MM.1S (cell line): ENCODE measurements around the gene CXCL3.

Experiments
- DNase-seq: peaks from one replicate; pipeline ENCODE4 v3.0.0-alpha.2; 2015
- H2AFZ ChIP-seq: fragments of 300-600 bp; sonication (generic); 2 replicates; pipeline ENCODE4 v1.6.0; 2016; ENCODE audit warnings: antibody characterized with exemption, low read length
- H3F3A ChIP-seq: fragments of 300-600 bp; sonication (generic); 2 replicates; pipeline ENCODE4 v1.6.1; 2016; ENCODE audit warnings: mild to moderate bottlenecking, antibody characterized with exemption, low read length, moderate library complexity, mixed read lengths; ENCODE audit not compliant: insufficient read depth
- H3K27ac ChIP-seq: fragments of 300-600 bp; sonication (generic); 2 replicates; pipeline ENCODE4 v1.5.1; 2016; ENCODE audit warnings: mild to moderate bottlenecking, low read length
- H3K27me3 ChIP-seq: fragments of 300-600 bp; sonication (generic); replicated peaks from 2 replicates; pipeline ENCODE4 v1.6.0; 2016; ENCODE audit warnings: low read length; ENCODE audit not compliant: insufficient read depth
- H3K36me3 ChIP-seq: fragments of 300-600 bp; sonication (generic); replicated peaks from 2 replicates; pipeline ENCODE4 v1.6.1; 2016; ENCODE audit warnings: mild to moderate bottlenecking, low read length, mixed read lengths; ENCODE audit not compliant: insufficient read depth
- H3K4me1 ChIP-seq: fragments of 300-600 bp; sonication (generic); 2 replicates; pipeline ENCODE4 v1.6.1; 2016; ENCODE audit warnings: low read length, mixed read lengths
- H3K4me2 ChIP-seq: fragments of 300-600 bp; sonication (generic); 2 replicates; pipeline ENCODE4 v1.6.0; 2016; ENCODE audit warnings: low read depth, low read length
- H3K4me3 ChIP-seq: fragments of 300-600 bp; sonication (generic); 2 replicates; pipeline ENCODE4 v1.5.1; 2016; ENCODE audit warnings: low read length, mixed read lengths
- H3K79me2 ChIP-seq: fragments of 300-600 bp; sonication (generic); 2 replicates; pipeline ENCODE4 v1.6.1; 2016; ENCODE audit warnings: mixed run types, low read length, mixed read lengths
- H3K9ac ChIP-seq: fragments of 300-600 bp; sonication (generic); 2 replicates; pipeline ENCODE4 v1.6.1; 2016; ENCODE audit warnings: low read length, mixed read lengths
- H3K9me2 ChIP-seq: fragments of 300-600 bp; sonication (generic); replicated peaks from 2 replicates; pipeline ENCODE4 v1.6.1; 2016; ENCODE audit warnings: mild to moderate bottlenecking, low read length, mixed read lengths; ENCODE audit not compliant: insufficient read depth
- H3K9me3 ChIP-seq: fragments of 300-600 bp; sonication (generic); replicated peaks from 2 replicates; pipeline ENCODE4 v1.6.1; 2016; ENCODE audit warnings: mild to moderate bottlenecking, low read length, mixed read lengths; ENCODE audit not compliant: insufficient read depth
- H4K20me1 ChIP-seq: fragments of 300-600 bp; sonication (generic); 2 replicates; pipeline ENCODE4 v1.6.1; 2016; ENCODE audit warnings: mild to moderate bottlenecking, low read length, moderate library complexity, mixed read lengths; ENCODE audit not compliant: insufficient read depth
- EZH2 ChIP-seq: fragments of 300-600 bp; sonication (generic); optimal IDR thresholded peaks from 2 replicates; pipeline ENCODE3; 2017; ENCODE audit warnings: low read depth, mild to moderate bottlenecking, antibody characterized with exemption, low read length, mixed read lengths
- EZH2phosphoT487 ChIP-seq: fragments of 300-600 bp; sonication (generic); IDR thresholded peaks from 2 replicates; pipeline ENCODE4 v1.6.1; 2018; ENCODE audit warnings: antibody characterized with exemption, low read length
- TF ChIP-seq, protein P1 (sequence below): fragments of 300-600 bp; sonication (generic); IDR thresholded peaks from 2 replicates; pipeline ENCODE4 v1.5.1; 2016; ENCODE audit warnings: antibody characterized with exemption, low read length, mixed read lengths

Gene CXCL3

DNA sequence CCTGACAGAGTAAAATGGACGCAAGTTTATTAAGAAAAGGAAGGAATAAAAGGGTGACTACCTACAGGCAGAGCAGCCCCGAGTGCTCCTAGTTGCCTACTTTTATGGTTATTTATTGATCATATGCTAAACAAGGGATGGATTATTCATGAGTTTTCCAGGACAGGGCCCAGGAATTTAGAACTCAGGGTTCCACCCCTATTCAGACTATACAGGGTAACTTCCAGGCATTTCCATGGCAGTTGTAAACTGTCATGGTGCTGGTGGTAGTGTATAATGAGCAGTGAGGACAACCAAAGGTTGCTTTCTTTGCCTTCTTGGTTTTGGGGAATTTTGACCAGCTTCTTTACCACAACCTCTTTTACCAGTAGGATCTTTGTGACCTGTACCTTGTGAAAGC is 27.7 kb upstream of the CXCL3 start:
- no peak overlapping the region for H2AFZ ChIP-seq
- no peaks in the 10 kb centered on the region for H3K27me3 ChIP-seq
- TF ChIP-seq EZH2phosphoT487: no peak
- TF ChIP-seq EZH2: no peak
- TF ChIP-seq, protein P1, sequence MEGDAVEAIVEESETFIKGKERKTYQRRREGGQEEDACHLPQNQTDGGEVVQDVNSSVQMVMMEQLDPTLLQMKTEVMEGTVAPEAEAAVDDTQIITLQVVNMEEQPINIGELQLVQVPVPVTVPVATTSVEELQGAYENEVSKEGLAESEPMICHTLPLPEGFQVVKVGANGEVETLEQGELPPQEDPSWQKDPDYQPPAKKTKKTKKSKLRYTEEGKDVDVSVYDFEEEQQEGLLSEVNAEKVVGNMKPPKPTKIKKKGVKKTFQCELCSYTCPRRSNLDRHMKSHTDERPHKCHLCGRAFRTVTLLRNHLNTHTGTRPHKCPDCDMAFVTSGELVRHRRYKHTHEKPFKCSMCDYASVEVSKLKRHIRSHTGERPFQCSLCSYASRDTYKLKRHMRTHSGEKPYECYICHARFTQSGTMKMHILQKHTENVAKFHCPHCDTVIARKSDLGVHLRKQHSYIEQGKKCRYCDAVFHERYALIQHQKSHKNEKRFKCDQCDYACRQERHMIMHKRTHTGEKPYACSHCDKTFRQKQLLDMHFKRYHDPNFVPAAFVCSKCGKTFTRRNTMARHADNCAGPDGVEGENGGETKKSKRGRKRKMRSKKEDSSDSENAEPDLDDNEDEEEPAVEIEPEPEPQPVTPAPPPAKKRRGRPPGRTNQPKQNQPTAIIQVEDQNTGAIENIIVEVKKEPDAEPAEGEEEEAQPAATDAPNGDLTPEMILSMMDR: no peak
- no peak overlapping the region for H3K4me3 ChIP-seq
- no peak overlapping the region for H3K9ac ChIP-seq
- H3K9me2 ChIP-seq: no peaks in the 10 kb centered on the region
- H3K36me3 ChIP-seq: no peaks in the 10 kb centered on the region
- H4K20me1 ChIP-seq: no peaks in the 10 kb centered on the region
- H3K79me2 ChIP-seq: no peaks in the 10 kb centered on the region
- H3K4me2 ChIP-seq: no peak overlapping the region
- H3K4me1 ChIP-seq: no peaks in the 10 kb centered on the region
- H3F3A ChIP-seq: no peaks in the 10 kb centered on the region
- H3K27ac ChIP-seq: no peak overlapping the region
- DNase-seq: no peak
- H3K9me3 ChIP-seq: no peaks in the 10 kb centered on the region

DNA sequence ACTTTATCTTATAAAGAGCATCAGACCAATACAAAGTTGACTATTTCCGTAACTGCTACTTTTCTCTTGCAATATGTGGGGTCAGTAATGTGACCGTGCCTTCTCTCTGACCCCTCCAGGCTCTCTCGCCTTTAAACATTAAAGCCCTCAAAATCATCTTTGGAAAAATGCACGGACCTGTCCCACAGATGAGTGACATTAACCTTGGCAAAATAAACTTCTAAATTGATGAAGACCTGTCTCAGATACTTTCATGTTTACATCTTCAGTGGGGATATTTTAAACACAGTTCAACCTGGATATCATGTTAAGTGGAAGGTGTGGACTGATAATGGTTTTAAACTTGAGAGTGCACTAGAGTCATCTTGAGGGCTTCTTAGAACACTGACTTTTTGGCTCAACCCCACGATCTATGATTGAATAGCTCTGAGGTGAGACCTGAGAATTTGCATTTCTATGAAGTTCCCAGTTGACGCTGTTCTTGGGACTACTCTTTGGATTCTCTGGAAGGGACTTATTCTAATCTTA is 26.7 kb upstream of the CXCL3 start:
- H3K36me3 ChIP-seq: no peaks in the 10 kb centered on the region
- H3K4me2 ChIP-seq: no peak overlapping the region
- H3K27me3 ChIP-seq: no peaks in the 10 kb centered on the region
- no peak overlapping the region for H3K4me3 ChIP-seq
- no peaks in the 10 kb centered on the region for H4K20me1 ChIP-seq
- H3K27ac ChIP-seq: no peak overlapping the region
- no peak overlapping the region for H3K9ac ChIP-seq
- no peaks in the 10 kb centered on the region for H3K9me2 ChIP-seq
- H3K4me1 ChIP-seq: no peaks in the 10 kb centered on the region
- TF ChIP-seq, protein P1: no peak
- no peak for TF ChIP-seq EZH2phosphoT487
- no peak for TF ChIP-seq EZH2
- H2AFZ ChIP-seq: no peak overlapping the region
- no peaks in the 10 kb centered on the region for H3K79me2 ChIP-seq
- no peaks in the 10 kb centered on the region for H3K9me3 ChIP-seq
- DNase-seq: no peak
- H3F3A ChIP-seq: no peaks in the 10 kb centered on the region

DNA sequence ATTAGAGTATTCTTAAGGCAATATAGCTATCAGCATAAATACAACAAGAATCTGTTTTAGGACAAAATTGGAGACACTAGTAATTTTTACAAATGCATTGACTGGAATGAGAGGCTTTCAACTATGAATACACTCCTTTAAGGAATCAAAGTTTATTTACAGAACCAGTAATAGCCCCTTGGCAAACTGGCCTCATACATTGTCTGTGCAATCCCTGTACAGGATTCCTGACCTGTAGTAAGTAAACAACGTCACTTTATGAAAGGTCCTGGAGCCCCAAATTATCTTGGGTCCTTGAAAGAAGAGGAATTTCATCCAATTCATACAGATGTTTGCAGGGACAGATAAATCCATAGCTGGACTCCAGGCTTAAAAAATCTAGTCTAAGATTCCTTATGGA is 25.4 kb upstream of the CXCL3 start:
- no peak overlapping the region for H3K4me2 ChIP-seq
- H3K9me2 ChIP-seq: no peaks in the 10 kb centered on the region
- no peaks in the 10 kb centered on the region for H4K20me1 ChIP-seq
- no peak overlapping the region for H3K27ac ChIP-seq
- H3K36me3 ChIP-seq: no peaks in the 10 kb centered on the region
- H3K9me3 ChIP-seq: no peaks in the 10 kb centered on the region
- no peak overlapping the region for H2AFZ ChIP-seq
- TF ChIP-seq EZH2phosphoT487 (no peak), EZH2 (no peak)
- TF ChIP-seq, protein P1: no peak
- no peak for DNase-seq
- H3K27me3 ChIP-seq: no peaks in the 10 kb centered on the region
- no peaks in the 10 kb centered on the region for H3F3A ChIP-seq
- H3K4me1 ChIP-seq: no peaks in the 10 kb centered on the region
- no peak overlapping the region for H3K9ac ChIP-seq
- no peaks in the 10 kb centered on the region for H3K79me2 ChIP-seq
- no peak overlapping the region for H3K4me3 ChIP-seq
